Stimulated activated CD4-positive, alpha-beta T cell treated with anti-CD3 and anti-CD28 coated beads, Interleukin-15, amount 100 ng/mL, for 24 hours (primary cell): ENCODE results near the gene RIPOR2.
"Not testable (repeated sequence)": the region's sequence is repeated elsewhere in the genome, so short reads cannot be mapped to it uniquely, and the experiment has no call there.

Experiments
- DNase-seq: peaks from one replicate; pipeline ENCODE4 v3.0.0-alpha.2; 2020

Gene RIPOR2

GRCh38 chr6:24757611-24758010 lies 178.1 kb downstream of the RIPOR2 start:
- DNase-seq, result no peak

- no peak for DNase-seq
Observed at GRCh38 chr6:24755279-24755678, 180.5 kb downstream of the RIPOR2 start.

- DNase-seq, result not testable (repeated sequence)
Observed at GRCh38 chr6:24754378-24754777, 181.4 kb downstream of the RIPOR2 start.
